Inflammatory macrophage (primary cell): ENCODE data around the gene BMPR1B.

Experiments
- DNase-seq, 2 donors: peaks; one replicate each; pipeline ENCODE4 v3.0.0-alpha.2; 2020 to 2022
- total RNA-seq, 18 experiments: gene quantifications; one replicate each; lab custom pipeline; 2026; ENCODE audit warnings: mixed read lengths in 6 of 18, inconsistent platforms in 2 of 18; lab: John Stamatoyannopoulos, UW

Gene BMPR1B
- 0 to 0.32 (median 0.03) reads per million in 18 experiments for total RNA-seq

DNA sequence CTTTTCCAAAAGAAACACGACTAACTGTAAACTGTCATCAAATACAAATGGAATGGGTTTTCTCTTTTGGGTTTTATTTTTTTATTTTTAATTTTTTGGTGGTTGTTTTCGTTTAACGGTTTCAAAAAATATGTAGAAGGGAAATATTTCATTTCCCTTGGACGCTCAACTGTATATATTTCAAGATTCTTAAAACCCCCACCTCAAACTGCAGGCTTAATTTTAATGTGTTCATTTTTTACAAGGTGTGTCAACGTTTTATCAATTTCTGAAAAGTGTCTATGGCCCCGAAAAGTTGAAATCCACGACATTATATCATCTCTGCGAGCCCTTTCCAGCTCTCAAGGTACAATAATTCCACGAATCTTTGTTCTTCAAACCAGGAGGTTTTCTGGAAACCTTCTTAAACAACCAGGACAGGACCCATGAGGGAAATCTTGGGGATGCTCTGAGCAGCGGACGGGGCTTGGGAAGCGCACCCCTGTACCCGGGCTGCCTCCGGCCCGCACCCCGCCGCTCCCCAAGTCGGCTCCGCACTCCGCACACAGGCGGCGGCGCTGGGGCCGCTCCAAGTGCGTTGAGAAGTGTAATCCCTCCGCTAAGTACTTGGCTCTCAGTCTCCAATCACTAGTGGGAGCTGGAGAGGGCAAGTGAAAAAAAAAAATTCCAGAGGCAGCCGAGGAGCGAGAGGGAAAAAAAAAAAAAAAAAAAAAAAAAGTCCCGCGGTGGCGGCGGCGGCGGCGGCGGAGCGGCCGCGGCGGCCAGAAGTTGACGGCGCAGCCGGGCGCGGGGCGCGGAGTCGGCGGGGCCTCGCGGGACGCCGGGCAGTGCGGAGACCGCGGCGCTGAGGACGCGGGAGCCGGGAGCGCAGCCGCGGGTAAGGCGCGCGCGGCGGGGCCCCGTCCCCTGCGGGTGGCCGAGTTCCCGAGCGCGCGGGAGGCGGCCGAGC lies at the start of gene BMPR1B:
TSS of gene BMPR1B (plus strand) at position 764 of the 949 bp plus-strand sequence. CDS start 346,470 bp downstream, outside the sequence.
- DNase-seq: no peak

DNA sequence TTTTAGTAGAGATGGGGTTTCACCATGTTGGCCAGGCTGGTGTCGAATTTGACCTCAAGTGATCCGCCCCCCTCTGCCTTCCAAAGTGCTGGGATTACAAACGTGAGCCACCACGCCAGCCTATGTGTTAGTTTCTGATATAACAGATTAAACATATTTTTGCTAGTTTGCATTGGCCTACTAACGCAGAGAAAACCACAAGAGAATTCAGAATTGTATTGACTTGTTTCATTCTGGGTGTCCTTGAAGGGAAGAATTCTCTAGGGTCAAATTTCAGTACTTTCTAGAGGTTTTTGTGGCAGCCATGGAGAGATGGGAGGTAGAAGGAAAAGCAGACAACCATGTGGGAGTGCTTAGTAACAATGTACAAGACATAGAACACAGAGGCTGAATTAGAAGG lies 46.1 kb upstream of the BMPR1B start:
- DNase-seq: no peak

DNA sequence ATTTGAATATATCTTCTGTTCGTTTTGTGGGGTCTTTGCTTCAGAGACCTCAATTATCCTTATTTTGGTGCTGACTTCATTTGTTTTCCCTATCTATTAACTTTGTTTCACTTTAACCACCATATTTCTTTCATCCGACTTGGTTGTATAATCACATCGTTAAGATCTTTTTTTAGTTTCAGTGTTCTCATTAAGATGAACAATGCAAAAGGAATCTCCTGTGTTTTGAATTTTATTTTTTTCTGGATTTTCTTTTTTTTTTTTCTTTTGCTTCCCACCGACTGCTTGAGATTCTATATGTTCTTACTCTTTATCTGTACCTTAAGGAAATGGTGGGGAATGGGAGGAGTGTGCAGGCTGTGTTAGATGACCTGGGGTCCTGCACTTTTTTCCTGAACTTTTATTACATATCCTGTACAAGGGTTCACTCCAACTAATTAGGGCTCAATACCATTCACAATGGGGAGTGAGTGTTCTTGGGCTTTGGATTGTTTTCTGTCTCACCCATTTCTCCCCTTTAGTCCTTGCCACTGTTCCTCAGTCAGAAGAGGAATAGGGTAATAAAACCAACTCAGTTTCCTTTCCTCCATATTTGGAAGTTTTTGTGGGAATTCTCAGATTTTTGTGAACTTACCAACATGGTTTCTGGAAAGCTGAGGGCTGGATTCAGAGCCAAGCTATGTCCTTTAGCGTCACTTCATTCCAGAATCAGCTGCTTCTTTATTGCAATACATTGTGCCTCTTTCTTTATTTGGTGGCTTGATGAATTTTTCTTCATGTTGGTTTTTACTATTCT lies 43.2 kb upstream of the BMPR1B start:
- no peak for DNase-seq

DNA sequence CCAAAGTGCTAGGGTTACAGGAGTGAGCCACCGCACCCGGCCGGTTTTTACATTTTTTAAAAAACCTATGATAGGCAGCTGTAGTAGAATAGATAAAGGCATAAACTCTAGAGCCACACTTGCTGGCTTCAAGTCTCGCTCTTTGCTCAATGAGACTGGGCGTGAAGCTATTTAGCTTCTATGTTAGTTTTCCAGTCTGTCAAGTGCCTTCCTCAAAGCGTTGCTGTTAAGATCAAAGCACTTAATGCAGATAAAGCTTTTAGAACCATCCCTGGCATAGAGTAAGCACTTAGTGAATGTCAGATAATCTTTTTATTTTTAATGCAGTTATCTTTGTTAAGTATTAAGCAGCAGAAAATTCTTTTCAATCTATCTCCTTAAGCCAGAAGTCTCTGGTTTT lies 42.0 kb upstream of the BMPR1B start:
- DNase-seq: no peak

DNA sequence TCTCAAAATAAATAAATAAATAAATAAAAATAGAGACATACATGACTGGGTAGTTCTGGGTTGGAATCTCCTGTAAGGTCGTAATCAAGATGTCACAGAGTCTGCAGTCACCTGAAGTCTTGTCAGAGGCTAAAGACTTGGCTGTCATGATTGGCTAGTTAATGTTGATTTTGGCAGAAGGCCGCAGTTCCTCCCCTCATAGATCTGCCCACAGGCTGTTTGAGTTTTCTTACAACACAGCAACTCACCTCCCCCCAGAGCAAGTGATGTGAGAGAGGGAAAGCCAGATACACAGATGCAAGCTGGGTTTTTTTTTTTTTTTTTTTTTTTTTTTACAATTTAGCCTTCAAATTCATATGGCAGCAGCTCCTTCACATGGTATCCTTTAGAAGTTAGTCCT lies 36.4 kb upstream of the BMPR1B start:
- no peak for DNase-seq

- peak in 1 of 2 donors; percentile 3 for DNase-seq
Observed at GRCh38 chr4:94722270-94722669, 35.5 kb upstream of the BMPR1B start.

DNA sequence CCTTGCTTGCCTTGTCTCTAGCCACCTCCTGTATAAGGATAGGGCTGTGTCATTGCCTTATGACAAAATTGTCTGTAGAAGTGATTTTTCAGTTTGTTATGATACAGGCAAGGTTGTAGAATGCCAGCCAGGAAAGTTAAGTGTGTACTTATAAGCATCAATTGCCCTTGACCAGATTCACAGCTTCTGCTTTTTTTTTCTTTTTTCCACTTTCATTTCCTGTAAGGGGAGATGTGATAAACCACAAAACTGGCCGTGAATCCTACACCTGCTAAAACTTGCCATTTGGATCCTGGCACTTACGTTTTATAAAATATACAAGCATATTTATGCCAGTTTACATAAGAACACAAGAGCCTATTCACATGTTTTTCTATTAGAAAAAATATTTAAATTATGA lies 35.0 kb upstream of the BMPR1B start:
- no peak for DNase-seq

- DNase-seq: no peak
Observed at GRCh38 chr4:94724016-94724790, 33.6 kb upstream of the BMPR1B start.

- no peak for DNase-seq
Observed at GRCh38 chr4:94726524-94727123, 31.1 kb upstream of the BMPR1B start.

DNA sequence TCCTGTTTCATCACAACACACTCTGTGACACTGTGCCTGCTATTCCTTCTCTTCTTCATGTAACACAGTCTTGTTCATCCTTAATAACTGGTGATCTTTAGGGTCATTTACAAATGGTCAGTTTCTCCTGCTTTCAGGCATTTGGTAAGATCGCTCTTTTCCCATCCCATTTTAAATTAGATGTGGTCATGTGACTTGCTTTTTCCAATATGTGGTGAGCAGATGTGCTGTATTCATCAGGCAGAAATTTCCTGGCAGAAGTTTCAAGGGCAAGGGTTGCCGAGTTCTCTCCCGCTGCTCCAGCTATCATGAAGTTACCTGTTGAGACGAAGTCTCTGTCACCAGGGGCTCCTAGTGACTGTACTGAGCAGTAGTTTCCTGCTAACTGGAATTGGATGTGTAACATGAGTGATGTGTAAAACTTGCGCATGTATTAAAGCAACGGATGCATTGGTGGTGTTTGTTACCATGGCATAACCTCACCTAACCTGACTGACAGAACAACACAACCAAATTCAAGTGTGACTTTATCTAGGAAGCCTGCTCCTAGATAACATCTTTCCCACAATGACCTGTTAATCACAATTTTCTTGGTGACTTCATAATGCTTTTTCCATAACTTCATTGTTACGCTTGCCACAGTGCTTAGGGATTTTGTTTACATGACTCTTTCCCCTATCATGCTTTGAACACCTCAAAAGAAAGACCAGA lies 29.5 kb upstream of the BMPR1B start:
- DNase-seq: no peak

GRCh38 chr4:94732358-94732698 lies 25.4 kb upstream of the BMPR1B start:
- DNase-seq: no peak

GRCh38 chr4:94739741-94740140 lies 18.0 kb upstream of the BMPR1B start:
- DNase-seq: no peak

DNA sequence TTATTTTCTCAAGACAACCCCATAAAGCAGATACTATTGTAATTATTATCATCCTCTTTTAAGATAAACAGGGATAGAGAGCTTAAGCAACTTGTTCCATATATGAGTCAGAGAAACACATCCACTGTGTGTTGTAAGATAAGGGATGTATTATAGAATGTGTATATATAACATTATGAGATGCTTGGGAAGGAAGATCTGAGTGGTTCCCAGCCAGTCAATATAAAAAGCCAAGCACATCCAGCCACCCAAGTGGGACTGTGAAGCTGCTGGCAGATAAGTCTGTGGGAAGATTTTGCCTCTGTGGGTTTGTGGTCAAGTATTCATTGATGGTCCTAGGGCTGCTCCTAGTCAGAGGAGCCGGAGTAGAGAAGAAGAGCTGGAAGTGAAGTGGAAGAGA lies 16.5 kb upstream of the BMPR1B start:
- no peak for DNase-seq

- no peak for DNase-seq
Observed at GRCh38 chr4:94743838-94744237, 13.9 kb upstream of the BMPR1B start.

DNA sequence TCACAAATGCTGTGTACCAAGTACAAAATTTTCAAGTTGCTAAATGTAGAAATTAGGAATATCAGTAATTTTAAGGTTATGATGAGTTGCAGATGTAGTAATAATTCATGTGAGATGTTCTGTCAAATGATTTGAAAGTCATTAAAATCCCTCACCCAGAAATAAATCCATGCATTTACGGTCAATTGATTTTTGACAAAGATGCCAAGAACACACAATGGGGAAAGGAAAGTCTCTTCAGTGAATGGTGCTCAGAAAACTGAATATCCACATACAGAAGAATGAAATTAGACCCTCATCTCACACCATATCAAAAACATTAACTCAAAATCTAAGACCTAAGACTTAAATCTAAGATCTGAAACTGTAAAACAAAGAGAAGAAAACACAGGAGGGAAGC lies 12.9 kb upstream of the BMPR1B start:
- no peak for DNase-seq

DNA sequence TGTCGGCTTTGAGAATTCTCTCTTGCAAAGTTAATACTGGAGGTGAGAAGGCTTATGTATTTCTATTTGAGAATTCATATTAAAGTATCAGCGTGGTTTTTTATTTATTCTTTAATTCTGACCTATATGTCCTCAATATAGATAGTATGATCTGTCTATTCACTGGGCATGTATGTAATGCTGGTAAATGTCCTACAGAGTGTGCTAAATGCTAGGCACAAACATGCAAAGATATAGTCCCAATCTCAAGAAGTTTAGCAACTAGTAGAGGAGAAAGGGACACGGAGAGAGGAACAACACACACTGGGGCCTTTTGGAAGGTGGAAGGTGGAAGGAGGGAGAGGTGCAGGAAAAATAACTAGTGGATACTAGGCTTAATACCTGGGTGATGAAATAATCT lies 11.0 kb upstream of the BMPR1B start:
- no peak for DNase-seq

DNA sequence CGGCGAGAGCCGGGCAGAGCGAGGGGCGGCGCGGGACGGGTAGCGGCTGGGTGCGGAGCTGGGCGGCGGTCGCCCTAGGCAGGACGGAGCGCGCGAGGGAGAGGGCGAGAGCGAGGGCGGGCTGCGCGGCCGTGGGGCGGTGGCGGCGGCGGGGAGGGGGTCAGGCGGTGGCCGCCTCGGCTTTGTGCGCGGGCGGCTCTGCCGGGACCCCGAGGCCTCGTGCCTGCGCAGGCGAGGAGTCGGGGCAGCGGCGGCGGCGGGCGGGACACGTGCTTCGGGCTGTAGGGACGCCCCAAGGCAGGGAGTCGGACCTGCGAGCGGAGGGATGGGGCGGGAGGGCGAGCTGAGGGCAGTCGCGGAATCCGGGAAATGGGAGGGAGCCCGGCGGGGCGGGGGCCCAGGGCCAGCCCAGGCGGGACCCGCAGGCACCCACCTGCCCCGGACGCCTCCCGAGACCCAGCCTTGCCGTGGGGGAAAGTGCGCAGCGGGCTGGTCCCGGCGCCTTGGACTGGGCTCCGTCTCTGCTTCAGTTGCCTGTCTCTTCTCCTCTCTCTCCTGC lies 465 bp downstream of the BMPR1B start:
- DNase-seq: no peak

- DNase-seq: no peak
Observed at GRCh38 chr4:94758700-94759399, 1.1 kb downstream of the BMPR1B start.

GRCh38 chr4:94759767-94760211 lies 2.0 kb downstream of the BMPR1B start:
- no peak for DNase-seq

- DNase-seq: no peak
Observed at GRCh38 chr4:94762326-94762725, 4.6 kb downstream of the BMPR1B start.

- DNase-seq: no peak
Observed at GRCh38 chr4:94763005-94763404, 5.2 kb downstream of the BMPR1B start.
